Epidermal melanocyte (primary cell): ENCODE results near the gene HOXA7.

ENCODE experiments used
- DNase-seq: peaks from one replicate; pipeline ENCODE4 v3.0.0; 2011; ENCODE audit warnings: low spot score; ENCODE audit not compliant: insufficient read length

Gene HOXA7

DNA sequence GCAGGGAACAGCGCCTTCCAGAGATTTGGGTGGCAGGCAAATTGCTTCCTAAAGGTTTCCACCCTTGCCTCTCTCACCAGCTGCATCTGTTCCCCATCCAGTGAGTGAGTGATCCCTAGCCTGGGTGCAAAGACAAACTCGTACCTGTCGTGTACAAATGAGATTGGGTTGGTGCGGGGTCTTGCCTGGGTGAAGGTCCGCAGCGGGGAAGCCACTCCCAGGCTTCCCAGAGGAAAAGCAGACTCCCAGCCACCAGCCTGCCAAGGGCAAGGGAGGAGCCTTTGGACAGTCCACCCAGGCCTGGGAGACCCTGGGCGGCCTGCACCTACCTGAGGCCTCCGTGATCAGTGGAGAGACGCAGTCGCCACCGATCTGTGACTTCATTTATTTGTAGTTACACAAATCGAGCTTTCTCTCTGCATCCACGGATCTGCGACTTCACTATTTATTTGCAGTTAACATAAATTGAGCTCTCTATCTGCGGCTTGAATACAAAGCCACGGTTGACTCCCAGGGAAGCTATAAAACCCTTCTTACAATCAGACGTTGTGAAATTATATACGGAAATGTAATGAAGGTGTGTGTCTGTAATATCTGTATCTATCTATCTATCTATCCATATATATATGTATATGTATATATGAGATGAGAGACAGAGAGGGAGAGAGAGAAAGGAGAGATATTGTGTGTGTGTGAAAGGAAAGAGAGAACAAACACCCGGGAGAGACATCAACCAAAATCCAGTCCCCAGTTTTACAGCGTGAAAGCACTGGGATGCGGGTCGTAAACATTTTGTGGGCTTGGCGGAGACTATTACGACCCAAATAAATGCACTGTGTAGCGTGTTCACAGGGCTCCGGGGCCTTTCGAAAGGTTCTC is 3.0 kb upstream of the HOXA7 start:
- DNase-seq, result no peak

DNA sequence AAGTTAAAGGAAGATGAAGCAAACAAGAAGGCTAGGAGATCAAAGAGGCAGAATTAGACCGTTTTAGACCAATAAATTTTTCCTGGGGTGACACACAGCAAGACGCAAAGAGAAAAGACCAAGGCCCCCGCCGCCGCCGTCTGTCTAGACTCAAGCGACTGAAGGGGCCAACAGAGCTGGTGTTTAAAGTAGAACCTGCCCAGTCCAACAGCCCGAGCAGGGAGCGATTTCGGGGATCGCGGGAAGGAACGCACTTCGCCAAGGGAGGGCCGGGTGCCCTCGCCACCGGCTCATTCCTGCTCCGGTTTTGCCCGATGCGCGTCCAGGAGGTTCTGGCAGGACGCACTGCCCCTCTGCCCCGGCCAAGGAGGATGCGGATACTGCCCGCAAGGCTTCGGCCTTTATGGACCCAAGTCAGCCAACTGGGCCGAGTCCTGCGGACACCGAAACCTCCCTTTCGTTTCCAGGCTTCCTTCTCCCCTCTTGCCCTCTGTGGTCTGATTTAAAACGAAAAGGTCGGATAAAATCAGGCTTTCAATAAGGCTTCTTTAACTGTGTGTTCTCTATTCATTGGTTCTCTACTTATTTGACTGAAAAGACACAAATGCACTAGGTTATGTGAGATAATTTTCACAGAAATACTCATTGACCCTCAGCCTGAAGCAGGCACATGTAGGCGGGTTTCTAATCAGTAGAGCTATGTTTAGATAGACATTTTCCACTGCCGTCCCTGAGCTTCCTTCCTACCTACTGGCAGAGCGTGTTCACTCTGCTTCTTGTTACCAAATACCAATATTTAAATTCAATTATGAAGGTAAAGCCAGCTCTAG is 2.2 kb upstream of the HOXA7 start:
- DNase-seq, result no peak

DNA sequence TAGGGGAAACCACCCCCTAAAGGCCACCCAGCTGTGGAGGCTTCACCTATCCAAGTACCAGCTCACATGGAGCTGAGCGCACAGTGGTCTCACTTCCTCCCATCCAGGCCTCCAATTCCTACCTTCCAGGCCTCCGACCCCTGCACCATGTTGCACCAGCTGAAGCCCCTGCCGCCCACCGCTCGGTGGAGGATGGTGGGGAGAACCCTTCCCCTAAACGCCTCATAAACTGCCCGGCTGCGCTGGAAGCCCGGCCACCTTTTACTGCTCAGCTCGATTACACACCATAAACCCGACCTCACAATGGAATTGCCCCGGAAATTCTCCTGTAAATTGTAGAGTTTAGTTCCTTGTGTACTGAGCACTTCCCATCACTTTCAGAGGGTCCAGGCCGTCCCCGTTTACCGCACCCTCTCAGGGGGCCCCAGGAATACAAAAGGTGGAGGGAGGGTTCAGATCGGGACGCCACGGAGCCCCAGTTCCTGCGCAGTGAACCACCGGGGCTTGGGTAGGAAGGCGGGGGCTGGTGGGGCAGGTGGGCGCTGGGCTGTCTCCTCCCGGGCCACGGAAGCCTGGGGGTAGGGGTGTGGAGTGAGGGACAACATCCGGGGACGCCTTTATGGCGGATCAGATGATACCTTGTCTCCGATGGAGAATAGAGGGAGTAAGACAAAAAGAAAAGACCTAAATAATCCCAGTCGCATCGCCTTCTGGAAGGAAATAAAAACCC is 1.4 kb upstream of the HOXA7 start:
- DNase-seq, result no peak

- DNase-seq, result no peak
These were observed 634 bp upstream of the HOXA7 start for GRCh38 chr7:27156916-27157701.

DNA sequence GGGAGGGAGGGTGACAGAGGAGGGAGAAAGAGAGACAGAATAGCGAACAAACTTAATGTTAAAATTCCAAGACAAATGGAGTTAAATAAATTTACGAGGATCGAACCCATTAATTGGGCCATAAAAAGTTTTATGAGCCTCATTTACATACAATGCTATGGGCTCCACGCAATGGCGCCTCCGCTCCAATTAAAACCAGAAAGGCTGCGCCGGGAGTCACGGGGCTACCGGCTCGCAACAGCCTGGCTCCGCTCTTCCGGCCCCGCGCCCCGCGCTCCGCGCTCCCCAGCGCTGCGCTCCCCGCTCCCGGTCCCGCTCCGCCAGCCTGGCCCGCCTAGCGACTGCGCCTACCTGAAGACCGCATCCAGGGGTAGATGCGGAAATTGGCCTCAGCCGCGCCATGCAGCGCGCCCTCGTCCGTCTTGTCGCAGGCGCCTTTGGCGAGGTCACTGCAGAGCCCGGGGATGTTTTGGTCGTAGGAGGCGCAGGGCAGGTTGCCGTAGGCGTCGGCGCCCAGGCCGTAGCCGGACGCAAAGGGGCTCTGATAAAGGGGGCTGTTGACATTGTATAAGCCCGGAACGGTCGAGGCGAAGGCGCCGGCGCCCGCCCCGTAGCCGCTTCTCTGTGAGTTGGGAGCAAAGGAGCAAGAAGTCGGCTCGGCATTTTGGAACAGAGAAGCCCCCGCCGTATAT is 513 bp downstream of the HOXA7 start:
- no peak for DNase-seq

DNA sequence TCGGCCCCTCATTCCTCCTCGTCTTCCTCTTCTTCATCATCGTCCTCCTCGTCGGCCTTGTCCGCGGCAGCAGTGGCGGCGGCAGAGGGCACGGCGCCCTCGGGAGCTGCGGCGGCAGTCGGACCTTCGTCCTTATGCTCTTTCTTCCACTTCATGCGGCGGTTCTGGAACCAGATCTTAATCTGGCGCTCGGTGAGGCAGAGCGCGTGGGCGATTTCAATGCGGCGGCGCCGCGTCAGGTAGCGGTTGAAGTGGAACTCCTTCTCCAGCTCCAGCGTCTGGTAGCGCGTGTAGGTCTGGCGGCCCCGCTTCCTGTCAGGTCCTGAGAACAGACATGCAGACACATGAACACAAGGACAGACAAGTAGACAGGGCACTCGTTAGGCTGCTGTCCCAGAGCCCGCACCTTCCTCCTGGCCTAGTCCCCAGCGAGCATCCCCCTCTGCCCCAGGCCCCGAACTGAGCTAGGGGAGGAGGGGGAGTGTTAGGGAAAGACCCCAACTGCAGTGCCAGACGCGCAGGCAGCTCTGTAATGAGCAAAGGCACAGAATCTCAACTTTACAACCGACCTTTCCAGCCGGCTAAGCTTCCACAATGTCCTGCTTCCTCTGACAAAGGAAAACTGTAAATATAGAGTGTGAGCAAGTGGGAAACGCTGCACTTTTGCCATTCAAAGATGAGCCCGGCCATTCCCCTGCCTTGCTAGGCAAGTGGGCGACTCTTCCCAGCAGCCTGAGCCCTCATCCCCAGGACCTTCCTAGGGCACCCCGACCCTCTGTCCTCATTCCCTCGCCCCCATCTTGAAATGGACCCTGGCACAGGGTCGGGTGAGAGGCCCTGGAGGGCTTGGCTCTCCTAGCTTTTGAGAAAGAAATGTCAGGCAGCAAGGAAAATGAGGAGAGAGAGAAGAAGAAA is 1.3 kb downstream of the HOXA7 start:
- no peak for DNase-seq

- DNase-seq, result no peak
These were observed 2.1 kb downstream of the HOXA7 start for GRCh38 chr7:27154369-27154768.

GRCh38 chr7:27153526-27153925 is 2.9 kb downstream of the HOXA7 start:
- DNase-seq, result no peak

DNA sequence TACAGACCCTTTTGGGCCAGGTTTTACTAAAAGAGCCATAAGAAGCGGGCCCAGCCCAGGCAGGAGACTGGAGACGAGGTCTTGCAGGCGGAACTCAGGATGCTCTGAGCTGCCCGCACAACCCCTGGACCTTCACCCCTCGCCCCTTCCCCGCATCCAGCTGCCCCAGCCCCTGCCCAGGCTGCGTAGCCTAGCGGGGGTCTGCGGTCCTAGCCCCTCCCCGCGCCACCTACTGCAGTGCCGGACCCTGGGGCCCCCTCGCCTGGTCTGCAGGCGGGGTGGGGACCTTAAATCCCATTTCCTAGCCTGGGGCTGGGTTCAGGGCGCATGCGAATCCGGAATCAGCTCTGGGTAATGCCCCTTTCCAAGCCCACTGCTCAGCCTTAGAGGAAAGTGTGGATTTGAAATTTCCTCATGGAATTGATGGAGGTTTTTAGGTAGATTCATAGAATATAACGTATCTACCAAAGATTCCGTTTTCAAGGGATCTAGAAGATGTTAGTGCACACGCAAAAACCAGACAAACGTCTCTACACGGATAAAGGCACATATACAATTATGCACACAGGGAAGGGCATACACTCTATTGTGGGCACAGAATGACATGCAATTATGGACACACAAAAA is 3.5 kb downstream of the HOXA7 start:
- no peak for DNase-seq

DNA sequence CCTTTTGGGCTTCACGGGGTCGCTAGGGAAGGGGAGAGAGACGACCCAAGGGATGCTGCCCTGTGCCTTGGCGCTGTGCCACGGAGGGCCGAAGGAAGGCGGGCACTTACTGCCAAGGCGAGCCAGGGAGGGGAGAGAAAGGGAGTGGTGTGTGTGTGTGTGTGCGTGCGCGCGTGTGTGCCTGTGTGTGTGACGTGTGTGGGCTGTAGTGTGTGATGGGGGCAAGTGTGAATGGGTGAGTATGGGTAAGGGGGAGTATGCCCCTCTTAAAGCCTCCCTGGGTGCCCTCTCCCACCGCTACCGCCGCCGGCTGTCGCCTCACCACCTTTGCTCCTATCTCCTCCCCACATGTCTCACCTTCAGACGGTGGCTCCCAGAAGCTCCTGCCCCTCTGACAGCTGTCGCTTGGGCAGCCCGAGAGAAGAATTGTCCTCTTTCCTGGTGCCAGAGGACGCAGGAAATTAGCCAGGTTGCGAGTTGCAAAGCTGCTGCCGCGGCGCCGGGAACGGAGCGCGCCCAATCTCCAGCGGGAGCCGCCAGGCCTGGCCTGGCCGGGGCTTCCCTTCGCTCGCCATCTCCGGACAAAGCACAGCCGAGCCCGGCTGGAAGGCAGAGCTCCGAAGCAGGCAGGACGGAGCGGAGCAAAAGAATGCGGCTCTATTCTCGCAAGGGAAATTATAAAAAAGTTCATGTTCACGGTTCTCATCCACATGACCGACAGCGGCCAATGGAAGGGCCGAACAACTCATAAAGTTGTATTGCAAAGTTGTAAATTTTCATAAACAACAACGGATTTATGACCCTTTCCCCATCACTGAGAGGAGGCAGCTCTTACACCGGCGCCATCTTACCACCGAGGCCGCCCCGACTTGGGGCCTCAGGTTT is 4.3 kb downstream of the HOXA7 start, which contains the start of gene HOXA3:
Gene HOXA3 (minus strand): TSS at position 653 of the 885 bp plus-strand sequence. CDS start 41,943 bp downstream, outside the sequence.
- DNase-seq, result peak; percentile 87

DNA sequence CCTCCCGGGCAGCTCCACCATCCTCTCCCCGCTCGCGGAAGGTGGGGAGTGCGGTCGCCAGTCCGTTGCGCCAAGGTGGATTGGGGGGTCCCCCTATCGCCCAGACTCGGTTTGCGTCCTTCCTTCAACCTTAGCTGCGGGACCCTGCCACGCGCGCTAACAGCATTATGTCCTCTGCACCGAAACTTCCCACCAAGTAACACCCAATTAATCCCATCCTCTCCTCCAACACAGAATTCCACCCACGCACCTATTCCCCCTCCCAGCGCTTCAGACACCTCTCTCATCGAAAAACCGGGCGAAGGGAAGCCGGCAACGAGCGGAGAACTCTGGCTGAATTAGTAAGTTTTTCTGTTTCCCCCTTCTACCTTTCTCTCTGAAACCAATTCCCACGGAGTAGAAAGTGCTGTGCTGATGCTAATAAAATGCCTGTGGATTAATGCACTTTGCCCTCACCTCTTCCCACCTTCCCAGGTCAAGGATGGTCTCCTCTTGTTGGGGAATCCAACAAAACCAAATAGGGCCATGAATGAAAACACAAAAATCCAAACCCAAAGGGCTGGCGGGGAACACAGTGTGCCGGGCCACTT is 5.0 kb downstream of the HOXA7 start:
- DNase-seq, result no peak

GRCh38 chr7:27150568-27151340 is 5.7 kb downstream of the HOXA7 start:
- peak; percentile 97 for DNase-seq

GRCh38 chr7:27149842-27150567 is 6.5 kb downstream of the HOXA7 start:
- no peak for DNase-seq

- no peak for DNase-seq
These were observed 7.5 kb downstream of the HOXA7 start for GRCh38 chr7:27148756-27149641.
